GM13977 (cell line): Measurements from ENCODE around the gene FAM168A.

Source experiments
- DNase-seq: peaks from one replicate; pipeline ENCODE4 v3.0.0; 2012; ENCODE audit warnings: low spot score
- CTCF ChIP-seq: IDR thresholded peaks from 2 replicates; pipeline ENCODE4 v1.5.1; 2012; ENCODE audit warnings: mild to moderate bottlenecking, control low read depth; ENCODE audit not compliant: insufficient read depth; ENCODE audit errors: extremely low read depth, missing control alignments
- in situ Hi-C: fragments of 300-500 bp; cut with MboI; formaldehyde crosslinking; loops from one replicate; pipeline ENCODE4 v1.12.0; 2022; ENCODE audit warnings: low sequenced_read_pairs, low pct_unique_long_range_greater_than_20kb, mixed read lengths, inconsistent platforms; ENCODE audit not compliant: unreplicated experiment

Gene FAM168A

GRCh38 chr11:73381589-73381988 is 216.3 kb downstream of the FAM168A start:
- in situ Hi-C loops: no loop called here
- no peak for TF ChIP-seq CTCF
- DNase-seq: no peak

- in situ Hi-C loops: no loop called here
- DNase-seq: no peak
- no peak for TF ChIP-seq CTCF
These were observed 217.0 kb downstream of the FAM168A start for GRCh38 chr11:73380897-73381410.

- in situ Hi-C loops: no loop called here
- TF ChIP-seq CTCF: no peak
- DNase-seq: no peak
These were observed 217.6 kb downstream of the FAM168A start for GRCh38 chr11:73380331-73380730.

- no peak for DNase-seq
- in situ Hi-C loops: no loop called here
- no peak for TF ChIP-seq CTCF
These were observed 218.6 kb downstream of the FAM168A start for GRCh38 chr11:73379189-73379880.

- in situ Hi-C loops: no loop called here
- no peak for TF ChIP-seq CTCF
- peak; percentile 83 for DNase-seq
These were observed 220.9 kb downstream of the FAM168A start for GRCh38 chr11:73376803-73377629.

GRCh38 chr11:73376160-73376802 is 221.6 kb downstream of the FAM168A start, which contains the start of gene RELT:
RELT (plus strand) TSS chr11:73376399; CDS start chr11:73389137, 12,738 bp downstream.
- in situ Hi-C loops: no loop called here
- TF ChIP-seq CTCF: peak; percentile 92
- peak; percentile 99 for DNase-seq
